Epithelial cell of proximal tubule (primary cell): ENCODE data around the gene ZC3H7B. TPM values are rescaled to one million over a fixed set of nuclear protein-coding genes. Genes with fewer than 3 reads are reported as not detected.

ENCODE experiments used
- DNase-seq: peaks from one replicate; pipeline ENCODE4 v3.0.0-alpha.2; 2011; ENCODE audit warnings: low read depth
- H3K4me3 ChIP-seq: 2 replicates; pipeline ENCODE4 v1.5.1; 2011; ENCODE audit warnings: low read depth, mild to moderate bottlenecking, low read length
- CTCF ChIP-seq: conservative IDR thresholded peaks from 2 replicates; pipeline ENCODE4 v1.5.1; 2012; ENCODE audit warnings: low read depth, mild to moderate bottlenecking, low read length
- total RNA-seq: library from RNA; depleted of rRNA; stranded (reverse); fragments of >200 nt; gene quantifications from 2 replicates; pipeline ENCODE4 v1.2.3, GENCODE V29; 2015

ZC3H7B gene
- total RNA-seq, 1 donor from 2014 or later: 55.6 TPM

DNA sequence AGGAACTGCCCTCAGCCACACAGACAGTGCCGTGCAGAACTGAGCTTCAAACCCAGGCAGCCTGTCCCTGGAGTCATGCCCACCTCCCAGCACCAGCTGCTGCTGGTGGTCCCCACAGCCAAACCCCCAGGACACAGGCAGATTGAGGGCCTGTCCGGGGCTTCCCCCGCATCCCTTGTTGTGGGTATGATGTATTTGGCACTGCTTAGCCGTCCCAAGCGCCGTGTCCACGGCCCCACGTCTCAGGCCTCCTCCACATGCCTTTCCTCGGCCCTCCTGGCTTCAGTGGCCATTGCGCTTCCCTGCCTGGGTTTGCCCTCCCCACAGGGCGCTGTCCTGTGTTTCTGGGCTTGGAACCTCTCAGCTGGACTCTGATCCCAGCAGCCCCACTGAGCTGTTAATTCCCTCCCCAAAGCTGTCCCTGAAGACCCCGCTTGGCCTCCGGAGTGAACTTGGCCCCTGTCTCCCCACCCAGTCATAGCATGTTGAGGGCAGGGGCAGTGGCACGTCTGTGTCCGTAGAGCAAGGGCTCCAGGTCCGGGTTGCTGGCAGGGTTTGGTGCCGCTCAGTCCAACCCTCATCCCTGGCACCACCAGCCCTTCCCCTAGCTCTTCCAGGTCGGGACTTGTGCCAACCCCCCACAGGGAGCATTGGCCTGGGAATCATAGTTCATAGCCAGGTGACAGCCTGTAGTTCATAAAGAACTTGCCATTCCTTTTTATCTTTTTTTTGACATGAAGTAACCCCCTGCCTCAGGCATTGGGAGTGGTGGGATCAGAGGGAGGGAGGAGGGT lies 45.9 kb downstream of the ZC3H7B start:
- DNase-seq: no peak
- TF ChIP-seq CTCF: no peak
- H3K4me3 ChIP-seq: no peak overlapping the region

- no peak for DNase-seq
Observed at GRCh38 chr22:41348964-41349484, 47.7 kb downstream of the ZC3H7B start.

GRCh38 chr22:41350087-41350486 lies 48.8 kb downstream of the ZC3H7B start:
- no peak for DNase-seq
- TF ChIP-seq CTCF: no peak
- no peak overlapping the region for H3K4me3 ChIP-seq

More at GRCh38 chr22:41348964-41349484, 47.7 kb downstream of the ZC3H7B start:
- no peak overlapping the region for H3K4me3 ChIP-seq
- no peak for TF ChIP-seq CTCF

DNA sequence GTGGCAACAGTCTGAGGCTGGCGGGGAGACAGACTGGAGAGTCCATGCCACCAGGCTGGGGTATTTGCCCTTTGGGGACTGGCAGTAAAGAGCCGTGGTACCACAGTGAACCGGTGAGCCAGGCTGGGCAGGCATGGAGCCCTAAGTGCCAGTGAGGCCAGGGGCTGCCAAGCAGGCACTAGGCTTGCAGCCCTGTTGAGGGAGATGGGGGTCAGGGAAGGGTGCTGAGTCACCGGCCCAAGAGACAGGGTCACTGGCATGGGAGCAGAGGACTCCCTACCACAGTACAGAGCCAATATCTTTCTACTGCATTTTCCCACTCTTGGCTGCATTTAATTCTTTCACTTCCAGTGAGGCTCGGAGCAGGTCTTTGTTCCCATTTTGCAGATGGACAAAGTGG lies 49.7 kb downstream of the ZC3H7B start:
- no peak overlapping the region for H3K4me3 ChIP-seq
- TF ChIP-seq CTCF: no peak
- DNase-seq: no peak

GRCh38 chr22:41352058-41352457 lies 50.7 kb downstream of the ZC3H7B start:
- no peak overlapping the region for H3K4me3 ChIP-seq
- TF ChIP-seq CTCF: no peak
- DNase-seq: no peak

- DNase-seq: no peak
- TF ChIP-seq CTCF: no peak
- H3K4me3 ChIP-seq: no peak overlapping the region
Observed at GRCh38 chr22:41353862-41354575, 52.7 kb downstream of the ZC3H7B start.
